Measurements from ENCODE around the gene TNFRSF17.
"Not testable (repeated sequence)": the region's sequence is repeated elsewhere in the genome, so short reads cannot be mapped to it uniquely, and the experiment has no call there.

The TNFRSF17 gene

DNA sequence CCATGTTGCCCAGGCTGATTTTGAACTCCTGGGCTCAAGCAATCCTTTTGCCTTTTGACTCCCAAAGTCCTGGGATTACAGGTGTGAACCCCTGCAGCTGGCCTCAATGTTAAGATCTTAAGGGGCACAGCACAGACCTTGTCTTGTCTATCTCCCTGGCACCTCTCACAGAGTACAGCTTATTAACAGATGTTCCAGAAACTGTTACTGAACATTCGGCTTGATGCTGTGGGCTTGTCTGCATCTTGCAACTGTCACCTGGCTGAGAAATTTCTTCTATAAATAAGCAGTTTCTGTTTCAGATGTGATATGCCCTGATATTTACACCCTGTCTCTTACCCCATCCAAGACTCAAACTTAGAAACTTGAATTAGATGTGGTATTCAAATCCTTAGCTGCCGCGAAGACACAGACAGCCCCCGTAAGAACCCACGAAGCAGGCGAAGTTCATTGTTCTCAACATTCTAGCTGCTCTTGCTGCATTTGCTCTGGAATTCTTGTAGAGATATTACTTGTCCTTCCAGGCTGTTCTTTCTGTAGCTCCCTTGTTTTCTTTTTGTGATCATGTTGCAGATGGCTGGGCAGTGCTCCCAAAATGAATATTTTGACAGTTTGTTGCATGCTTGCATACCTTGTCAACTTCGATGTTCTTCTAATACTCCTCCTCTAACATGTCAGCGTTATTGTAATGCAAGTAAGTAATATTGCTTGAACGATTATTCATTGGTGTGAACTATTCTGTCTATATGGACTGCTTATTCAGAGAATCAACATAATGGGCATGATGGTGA lies at the start of gene TNFRSF17:
Gene TNFRSF17, plus strand, starts transcription at position 450 of the 791 bp plus-strand sequence. Its CDS starts 115 bp downstream, at position 565.
- no peak for DNase-seq

DNA sequence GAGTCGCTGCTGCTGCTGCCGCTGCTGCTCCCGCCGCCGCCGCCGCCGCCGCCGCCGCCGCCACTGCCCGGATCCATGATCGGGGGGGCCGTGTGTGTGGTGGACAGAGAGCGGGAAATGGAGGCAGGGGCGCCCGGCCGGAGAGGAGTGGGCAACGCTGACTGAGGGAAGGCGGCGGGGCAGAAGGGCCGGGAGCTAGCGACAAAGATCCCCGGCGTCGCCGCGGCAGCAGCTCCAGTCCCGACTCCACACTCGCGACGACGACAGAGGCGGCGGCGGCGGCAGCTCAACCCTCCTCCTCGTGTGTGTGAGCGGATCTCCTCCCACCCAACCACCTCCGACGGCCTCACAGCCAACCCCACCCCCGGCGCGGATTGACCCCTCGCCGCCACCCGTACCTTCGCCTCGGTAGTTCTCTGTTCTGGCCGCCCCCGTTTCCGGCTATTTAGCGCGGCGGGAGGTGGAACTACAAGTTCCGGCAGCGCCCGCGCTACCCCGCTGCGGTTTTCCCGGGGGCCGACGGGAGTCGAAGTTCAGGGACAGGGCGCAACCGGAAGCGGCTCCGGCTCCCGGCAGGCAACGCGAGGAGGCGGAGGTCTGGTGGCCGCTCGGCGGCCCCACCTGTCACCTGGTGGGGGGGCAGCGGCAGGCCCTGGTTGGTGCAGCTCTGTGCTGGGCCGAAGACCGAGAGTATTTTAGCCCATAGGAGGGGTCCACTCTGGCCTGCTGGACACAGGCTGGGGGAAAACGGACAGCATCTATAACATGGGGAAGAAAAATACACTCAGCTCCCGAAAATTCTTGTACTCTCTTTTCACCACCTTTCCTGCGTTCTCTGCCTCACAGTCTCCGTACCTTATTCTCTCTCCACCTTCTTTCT lies 49.1 kb upstream of the TNFRSF17 start, which contains the start of gene GSPT1:
Gene GSPT1, minus strand, starts transcription at position 313 of the 880 bp plus-strand sequence. Its CDS starts 236 bp downstream, at position 77.
- peak; percentile 99 for DNase-seq

DNA sequence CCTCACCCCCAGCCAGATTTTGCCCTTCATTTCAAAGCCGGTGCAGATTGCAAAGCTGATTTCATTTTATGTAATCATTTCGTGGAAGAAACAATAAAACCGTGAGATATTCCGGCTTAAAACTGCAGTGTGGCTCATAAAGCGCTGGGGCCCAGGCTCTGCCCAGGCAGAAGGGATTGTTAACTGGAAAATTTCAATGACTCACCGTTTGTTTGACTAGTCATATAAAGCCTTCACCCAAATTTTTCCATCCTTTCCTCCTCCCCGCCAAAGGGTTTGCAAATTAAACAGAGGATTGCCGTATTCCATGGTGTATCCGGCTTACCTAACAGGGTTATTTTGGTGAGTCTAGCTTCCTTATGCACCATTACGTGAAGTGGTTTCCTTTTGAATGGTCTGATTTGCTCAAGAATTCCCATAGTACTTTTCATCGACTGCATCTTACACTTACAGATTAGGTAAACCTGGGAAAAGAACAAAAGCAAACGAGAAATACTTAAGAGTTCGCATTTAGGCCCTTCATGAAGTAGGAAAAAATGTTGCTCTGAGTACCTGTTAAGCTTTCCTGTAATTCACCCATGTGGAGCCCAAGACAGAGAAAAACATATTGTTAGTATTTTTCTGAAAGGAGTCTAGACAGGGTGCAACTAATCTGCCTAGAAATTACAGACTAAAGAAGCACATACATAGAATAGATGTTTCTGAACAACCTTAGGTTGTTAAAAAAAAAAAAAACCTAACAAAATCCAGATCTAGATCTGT lies 48.3 kb upstream of the TNFRSF17 start:
- no peak for DNase-seq

DNA sequence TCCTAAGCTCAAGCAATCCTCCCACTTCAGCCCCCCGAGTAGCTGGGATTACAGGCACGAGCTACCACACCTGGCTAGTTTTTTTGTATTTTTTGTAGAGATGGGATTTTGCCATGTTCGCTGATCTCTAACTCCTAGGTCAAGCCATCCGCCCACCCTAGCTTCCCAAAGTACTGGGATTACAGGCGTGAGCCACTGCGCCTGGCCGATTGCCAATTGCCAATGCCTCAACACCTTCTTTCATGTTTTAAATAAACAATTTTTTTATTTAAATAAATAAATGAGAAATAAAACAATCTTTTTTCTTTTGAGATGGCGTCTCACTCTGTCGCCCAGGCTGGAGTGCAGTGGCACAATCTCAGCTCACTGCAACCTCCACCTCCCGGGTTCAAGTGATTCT lies 41.0 kb upstream of the TNFRSF17 start:
- not testable (repeated sequence) for DNase-seq

DNA sequence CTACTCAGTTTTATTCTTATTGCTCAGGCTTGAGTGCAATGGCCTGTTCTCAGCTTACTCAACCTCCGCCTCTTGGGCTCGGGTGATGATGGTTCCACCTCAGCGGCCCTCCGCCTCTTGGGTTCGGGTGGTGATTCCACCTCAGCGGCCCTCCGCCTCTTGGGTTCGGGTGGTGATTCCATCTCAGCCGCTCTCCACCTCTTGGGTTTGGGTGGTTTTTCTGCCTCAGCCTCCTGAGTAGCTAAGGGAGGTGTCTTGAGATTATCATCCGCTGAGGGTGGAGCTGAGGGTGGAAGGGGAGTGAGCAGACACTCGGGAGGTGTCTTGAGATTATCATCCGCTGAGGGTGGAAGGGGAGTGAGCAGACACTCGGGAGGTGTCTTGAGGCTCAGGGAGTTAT lies 37.7 kb upstream of the TNFRSF17 start:
- DNase-seq: not testable (repeated sequence)

DNA sequence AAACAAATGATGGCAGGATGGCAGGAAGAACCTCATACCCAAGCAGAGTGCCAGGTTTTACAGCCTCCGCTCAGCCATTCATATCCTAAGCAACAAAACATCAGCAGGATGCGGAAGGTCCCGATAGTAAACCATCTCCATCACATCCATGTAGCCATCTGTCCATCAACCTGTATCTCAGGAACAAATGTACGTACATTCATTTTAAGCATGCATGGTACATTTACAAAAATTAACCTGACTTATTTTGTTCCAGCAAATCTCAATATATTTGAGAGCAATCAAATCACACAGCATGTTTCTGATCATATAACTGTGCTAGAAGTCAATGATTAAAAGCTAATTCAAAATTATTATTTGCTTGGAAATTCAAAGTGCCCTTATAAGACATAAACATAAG lies 23.1 kb upstream of the TNFRSF17 start, which contains the start of gene NPIPB2:
Gene NPIPB2, minus strand, starts transcription at position 101 of the 400 bp plus-strand sequence. Its CDS starts 0 bp downstream, at position 101.
- DNase-seq: not testable (repeated sequence)

DNA sequence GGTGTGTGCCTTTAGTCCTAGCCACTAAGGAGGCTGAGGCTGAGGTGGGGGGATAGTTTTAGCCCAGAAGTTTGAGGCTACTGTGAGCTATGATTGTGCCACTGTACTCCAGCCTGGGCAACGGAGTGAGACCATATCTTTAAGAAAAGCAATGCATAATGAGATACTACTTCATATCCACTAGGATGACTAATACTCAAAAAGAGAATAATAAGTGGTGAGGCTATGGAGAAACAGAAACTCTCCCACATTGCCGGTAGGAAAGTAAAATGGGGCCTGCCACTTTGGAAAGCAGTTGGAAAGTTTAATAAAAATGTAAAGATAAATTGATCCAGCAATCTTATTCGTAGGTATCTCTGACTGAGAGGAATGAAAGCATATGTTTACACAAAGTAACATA lies 18.6 kb upstream of the TNFRSF17 start:
- no peak for DNase-seq

DNA sequence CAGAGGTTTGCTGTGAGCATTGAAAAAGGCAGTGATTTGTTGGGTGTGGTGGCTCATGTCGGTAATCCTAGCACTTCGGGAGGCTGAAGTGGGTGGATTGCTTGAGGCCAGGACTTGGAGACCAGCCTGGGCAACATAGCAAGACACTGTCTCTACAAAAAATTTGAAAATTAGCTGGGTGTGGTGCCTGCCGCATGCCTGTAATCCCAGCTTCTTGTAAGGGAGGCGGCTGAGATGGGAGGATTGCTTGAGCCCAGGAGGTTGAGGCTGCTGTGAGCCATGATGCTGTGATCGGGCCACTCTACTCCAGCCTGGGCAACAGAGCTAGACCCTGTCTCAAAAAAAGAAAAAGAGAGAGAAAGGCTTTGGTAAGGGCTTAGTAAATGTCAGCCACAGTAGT lies 16.2 kb upstream of the TNFRSF17 start:
- no peak for DNase-seq

DNA sequence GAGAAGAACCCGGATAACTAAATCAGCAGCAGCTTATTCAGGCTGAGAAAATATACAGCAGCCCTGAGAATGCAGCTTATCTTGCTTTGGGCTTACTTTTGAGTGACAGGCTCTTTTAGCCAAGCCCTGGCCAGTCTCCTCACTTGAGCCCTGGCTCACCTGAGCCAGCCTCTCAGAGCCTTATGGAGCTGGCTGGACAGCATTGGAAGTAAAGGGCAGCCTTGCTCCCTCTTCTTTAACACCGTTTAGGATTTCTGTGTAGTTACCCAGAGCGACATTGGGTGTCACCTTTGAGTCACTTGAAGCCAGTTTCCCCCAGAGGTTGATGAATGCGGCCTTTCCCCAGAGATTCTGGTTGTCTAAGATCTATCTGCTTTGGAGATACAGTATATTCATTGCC lies 15.5 kb upstream of the TNFRSF17 start:
- DNase-seq: peak; percentile 9

DNA sequence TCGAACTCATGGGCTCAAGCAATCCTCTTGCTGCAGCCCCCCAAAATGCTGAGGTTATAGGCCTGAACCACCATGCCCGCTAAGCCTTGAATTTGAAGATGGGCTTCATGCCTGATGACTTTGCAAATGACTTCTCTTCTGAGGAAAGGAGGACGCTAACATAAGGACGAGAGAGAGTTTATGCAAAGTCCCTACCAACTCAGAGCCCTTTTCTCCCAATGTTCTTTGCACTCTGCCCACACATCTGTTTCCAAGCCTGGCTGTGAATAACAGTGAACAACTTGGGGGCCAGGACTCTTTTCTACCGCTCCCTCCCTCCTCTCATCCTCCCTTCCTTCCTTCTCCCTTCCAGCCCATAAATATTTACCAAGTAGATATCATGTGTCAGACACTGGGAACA lies 14.6 kb upstream of the TNFRSF17 start:
- no peak for DNase-seq

DNA sequence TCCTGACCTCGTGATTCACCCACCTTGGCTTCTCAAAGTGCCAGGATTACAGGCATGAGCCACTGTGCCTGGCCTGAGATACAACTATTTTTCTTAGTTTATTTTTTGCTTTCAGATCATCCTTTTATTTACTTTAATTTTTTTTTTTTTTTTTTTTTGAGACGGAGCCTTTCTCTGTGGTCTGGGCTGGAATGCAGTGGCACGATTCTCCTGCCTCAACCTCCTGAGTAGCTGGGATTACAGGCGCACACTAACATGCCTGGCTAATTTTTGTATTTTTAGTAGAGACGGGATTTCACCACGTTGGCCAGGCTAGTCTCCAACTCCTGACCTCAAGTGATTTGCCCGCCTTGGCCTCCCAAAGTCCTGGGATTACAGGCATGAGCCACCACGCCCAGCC lies 11.4 kb upstream of the TNFRSF17 start:
- DNase-seq: not testable (repeated sequence)

DNA sequence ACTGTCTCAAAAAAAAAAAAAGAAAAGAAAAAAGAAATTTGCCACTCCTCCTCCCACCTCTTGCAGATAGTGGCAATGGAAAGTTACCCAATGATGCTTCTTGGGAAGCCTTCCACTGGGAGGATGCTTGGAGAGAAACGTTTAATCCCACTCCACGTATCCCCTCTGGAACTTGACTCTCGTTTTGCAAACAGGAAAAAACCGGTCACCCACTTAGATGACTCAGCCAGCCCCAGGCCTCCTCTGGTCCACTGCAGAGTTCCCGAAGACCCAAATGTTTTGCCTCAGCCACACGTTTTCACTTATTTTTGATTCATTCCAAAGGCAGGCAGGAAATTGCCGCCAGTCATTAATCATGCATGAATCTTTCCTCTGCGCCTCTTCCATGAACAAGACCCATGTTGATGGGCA lies 9.3 kb upstream of the TNFRSF17 start:
- DNase-seq: no peak

DNA sequence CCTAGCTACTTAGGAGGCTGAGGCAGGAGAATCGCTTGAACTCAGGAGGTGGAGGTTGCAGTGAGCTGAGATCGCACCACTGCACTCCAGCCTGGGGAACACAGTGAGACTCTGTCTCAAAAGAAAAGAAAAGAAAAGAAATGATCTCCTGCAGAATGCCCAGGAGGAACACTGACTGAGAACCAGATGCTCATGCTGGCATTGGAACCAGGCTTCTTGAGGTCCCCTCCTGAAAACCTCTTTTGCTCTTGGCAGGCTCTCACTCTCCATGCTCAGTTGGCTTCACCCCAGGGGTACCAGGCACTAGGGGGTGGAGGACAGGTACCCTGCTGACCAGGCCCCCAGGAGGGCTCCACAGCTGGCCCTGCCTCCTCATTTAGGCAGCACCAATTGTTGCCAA lies 8.5 kb upstream of the TNFRSF17 start:
- no peak for DNase-seq

DNA sequence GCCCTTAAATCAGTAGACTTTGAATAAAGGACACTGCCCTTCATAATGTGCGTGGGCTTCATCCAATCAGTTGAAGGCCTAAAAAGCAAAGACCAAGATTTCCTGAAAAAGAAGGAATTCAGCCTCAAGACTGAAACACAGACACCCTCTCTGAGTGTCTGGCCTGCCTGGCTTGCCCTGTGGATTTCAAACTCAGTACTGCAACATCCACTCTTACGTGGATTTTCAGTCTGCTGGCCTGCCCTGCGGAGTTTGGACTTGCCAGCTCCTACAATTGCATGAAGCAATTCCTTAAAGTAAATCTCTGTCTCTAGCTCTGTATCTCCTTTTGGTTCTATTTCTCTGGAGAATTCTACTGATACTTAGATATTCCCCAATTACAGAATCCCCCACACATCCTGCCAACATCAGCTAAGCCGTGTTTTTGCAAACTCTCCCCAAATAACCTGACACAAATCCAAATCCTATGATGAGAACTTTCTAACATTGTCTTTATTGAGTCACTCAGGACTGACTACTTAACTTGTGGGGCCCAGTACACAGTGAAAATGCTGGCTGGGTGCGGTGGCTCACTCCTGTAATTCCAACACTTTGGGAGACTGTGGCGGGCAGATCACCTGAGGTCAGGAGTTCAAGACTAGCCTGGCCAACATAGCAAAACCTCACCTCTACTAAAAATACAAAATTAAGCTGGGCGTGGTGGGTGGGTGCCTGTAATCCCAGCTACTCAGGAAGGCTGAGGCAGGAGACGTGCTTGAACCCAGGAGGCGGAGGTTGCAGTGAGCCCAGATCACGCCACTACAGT lies 7.2 kb upstream of the TNFRSF17 start:
- DNase-seq: no peak

DNA sequence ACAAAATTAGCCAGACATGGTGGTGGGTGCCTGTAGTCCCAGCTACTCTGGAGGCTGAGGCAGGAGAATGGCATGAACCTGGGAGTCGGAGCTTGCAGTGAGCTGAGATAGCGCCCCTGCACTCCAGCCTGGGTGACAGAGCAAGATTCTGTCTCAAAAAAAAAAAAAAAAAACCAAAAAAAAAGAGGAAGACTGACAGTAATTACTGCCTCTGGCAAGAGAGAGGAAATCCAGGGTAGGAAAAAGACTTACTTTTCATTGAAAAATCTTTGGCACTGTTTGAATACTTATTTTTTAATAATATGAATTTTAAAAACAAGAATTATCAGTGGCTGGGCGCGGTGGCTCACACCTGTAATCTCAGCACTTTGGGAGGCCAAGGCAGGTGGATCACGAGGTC lies 2.6 kb upstream of the TNFRSF17 start:
- not testable (repeated sequence) for DNase-seq

DNA sequence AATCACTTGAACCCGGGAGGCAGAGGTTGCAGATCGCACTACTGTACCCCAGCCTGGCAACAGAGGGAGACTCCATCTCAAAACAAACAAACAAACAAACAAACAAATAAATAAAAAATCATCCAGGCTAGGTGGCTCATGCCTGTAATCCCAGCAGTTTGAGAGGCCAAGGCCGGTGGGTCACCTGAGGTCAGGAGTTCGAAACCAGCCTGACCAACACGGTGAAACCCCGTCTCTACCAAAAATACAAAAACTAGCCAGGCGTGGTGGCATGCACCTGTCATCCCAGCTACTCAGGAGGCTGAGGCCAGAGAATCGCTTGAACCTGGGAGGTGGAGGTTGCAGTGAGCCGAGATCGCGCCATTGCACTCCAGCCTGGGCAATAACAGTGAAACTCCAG lies 2.0 kb upstream of the TNFRSF17 start:
- DNase-seq: not testable (repeated sequence)

DNA sequence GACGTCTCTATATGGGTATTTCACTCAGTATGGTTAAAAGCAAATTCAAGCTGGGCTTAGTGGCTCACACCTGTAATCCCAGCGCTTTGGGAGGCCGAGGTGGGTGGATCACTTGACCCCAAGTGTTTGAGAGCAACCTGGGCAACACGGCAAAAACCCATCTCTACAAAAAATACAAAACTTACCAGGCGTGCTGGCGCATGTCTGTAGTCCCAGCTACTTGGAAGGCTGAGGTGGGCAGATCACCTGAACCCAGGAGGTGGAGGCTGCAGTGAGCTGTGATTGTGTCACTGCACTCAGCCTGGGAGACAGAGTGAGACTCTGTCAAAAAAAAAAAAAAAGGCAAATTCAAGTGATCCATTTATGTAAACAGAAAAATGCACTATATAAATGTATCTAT lies 1.3 kb upstream of the TNFRSF17 start:
- no peak for DNase-seq

DNA sequence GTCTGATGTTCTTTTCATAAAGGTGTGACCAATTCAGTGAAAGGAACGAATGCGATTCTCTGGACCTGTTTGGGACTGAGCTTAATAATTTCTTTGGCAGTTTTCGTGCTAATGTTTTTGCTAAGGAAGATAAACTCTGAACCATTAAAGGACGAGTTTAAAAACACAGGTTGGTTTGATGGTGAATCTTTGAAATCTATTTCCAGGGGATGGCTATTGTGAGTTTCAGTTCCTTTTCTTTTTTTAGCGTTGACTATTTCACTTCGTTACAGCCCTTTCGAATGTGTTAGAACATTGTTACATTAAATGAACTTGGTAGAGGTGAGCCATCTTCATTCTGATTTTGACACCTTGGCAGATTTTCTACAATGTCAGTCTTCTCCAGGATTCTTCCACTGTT lies 1.2 kb downstream of the TNFRSF17 start:
- DNase-seq: no peak

DNA sequence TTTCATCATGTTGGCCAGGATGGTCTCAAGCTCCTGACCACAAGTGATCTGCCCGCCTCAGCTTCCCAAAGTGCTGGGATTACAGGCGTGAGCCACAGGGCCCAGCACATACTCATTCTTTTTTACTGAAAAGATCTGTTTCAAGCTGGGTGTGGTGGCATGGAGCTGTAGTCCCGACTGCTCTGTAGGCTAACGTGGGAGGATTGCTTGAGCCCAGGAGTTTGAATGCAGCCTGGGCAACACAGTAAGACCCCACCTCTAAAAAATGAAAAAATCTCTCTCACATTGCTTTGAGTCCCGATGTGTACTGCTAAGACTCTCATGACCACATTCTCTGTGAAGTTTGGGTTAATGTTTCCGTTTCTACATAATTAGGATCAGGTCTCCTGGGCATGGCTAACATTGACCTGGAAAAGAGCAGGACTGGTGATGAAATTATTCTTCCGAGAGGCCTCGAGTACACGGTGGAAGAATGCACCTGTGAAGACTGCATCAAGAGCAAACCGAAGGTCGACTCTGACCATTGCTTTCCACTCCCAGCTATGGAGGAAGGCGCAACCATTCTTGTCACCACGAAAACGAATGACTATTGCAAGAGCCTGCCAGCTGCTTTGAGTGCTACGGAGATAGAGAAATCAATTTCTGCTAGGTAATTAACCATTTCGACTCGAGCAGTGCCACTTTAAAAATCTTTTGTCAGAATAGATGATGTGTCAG lies 2.3 kb downstream of the TNFRSF17 start:
- no peak for DNase-seq

DNA sequence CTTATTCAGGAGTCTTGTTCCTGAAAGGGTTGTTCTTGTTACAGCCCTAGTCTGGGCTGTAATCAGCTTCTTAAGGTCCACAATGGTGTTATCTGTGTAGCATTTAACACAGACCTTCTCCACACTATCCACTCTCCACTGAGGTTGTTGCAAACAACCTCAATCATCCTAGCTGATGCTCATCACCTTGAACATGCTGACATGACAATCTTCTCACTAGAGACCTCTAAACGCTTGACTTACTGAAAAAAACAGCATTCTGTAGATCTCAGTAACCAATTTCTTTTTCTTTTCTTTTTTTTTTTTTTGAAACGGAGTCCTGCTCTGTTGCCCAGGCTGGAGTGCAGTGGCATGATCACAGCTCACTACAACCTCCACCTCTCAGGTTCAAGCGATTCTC lies 3.6 kb downstream of the TNFRSF17 start:
- no peak for DNase-seq

DNA sequence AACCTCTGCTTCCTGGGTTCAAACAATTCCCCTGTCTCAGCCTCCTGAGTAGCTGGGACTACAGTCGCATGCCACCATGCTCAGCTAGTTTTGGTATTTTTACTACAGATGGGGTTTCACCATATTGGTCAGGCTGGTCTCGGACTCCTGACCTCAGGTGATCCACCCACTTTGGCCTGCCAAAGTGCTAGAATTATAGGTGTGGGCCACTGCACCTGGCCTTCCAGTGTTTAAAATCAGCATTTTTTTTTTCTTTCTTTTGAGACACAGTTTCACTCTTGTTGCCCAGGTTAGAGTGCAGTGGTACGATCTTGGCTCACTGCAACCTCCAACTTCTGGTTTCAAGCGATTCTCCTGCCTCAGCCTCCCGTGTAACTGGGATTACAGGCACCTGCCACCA lies 5.3 kb downstream of the TNFRSF17 start:
- not testable (repeated sequence) for DNase-seq
